ENCODE measurements around the gene ATXN1. TPM values are rescaled to one million over a fixed set of nuclear protein-coding genes. Genes with fewer than 3 reads are reported as not detected.

Gene ATXN1
- total RNA-seq, 4 donors from 2014 or later = 38.7 to 78.3 (median 62.6) TPM

- no peak for TF ChIP-seq EP300 (IDR thresholded peaks at IDR 0.05)
- TF ChIP-seq POLR2AphosphoS5 (IDR thresholded peaks at IDR 0.05) = no peak
- WGBS, 2 donors (ENCODE audit: low coverage in 1 of 2) = 84 to 90% methylated on average over 7 to 10 of the region's 10 CpGs
- Histone ChIP-seq H3K27ac (no peak overlapping the region), H3K4me1 (peaks cover 0 to 16% (median 0%) of the 10 kb centered on the region in 3 donors), H3K36me3 (peaks cover 0 to 41% of the 10 kb centered on the region in 2 donors), H3K27me3 (no peaks in the 10 kb centered on the region), H3K4me3 (no peak overlapping the region), H3K9me3 (peaks cover 0 to 5% (median 0%) of the 10 kb centered on the region in 3 donors)
- ATAC-seq = no peak
These were observed 121.4 kb downstream of the ATXN1 start for GRCh38 chr6:16639684-16640480.

- ATAC-seq = no peak
- 52 to 96% methylated on average over 5 of the region's 5 CpGs for WGBS, 2 donors (ENCODE audit: low coverage in 1 of 2)
These were observed 123.6 kb downstream of the ATXN1 start for GRCh38 chr6:16637635-16638034.

DNA sequence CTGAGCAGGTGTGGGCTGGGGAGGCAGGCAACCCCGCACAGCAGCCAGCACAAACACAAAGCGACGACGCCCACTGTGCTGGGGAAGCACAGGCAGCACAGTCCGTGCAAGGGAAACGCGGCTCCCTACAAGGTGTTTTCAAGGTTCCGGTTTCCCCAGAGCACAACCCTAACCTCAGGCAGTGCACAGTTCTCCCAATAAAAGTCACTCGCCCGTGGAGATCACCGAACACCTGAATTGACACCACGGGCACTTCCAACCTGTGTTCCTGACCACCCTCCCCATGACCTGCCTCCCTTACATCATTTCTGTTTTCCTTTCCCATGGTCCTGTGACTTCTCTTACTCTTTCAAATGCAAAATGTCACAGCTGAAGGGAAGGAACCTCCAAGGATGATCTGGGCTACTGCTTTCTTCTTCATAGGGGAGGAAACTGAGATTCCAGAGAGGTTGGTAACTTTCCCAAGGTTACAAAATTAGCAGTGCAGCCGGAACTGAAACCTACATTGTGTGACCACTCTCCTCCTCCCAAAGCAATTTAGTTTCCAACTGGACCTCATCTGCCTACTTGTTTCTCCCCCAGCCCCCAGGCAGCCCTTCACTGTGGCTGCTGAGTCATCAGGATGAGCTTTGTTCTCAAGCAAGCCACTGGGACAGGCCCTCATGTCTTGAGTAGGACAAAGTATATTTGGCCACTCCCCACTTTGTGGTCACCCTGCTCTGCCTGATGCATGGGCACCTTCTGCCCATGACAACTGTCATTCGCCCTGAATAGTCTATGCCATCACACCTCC lies 125.3 kb downstream of the ATXN1 start:
- no peak overlapping the region for H3K27ac ChIP-seq
- H3K9me3 ChIP-seq = peaks cover 0 to 1% (median 0%) of the 10 kb centered on the region in 3 donors
- no peak for ATAC-seq
- 73 to 96% methylated on average over 12 to 13 of the region's 14 CpGs for WGBS, 2 donors (ENCODE audit: low coverage in 1 of 2)
- H3K27me3 ChIP-seq = no peaks in the 10 kb centered on the region
- peaks cover 0 to 16% of the 10 kb centered on the region in 2 donors for H3K36me3 ChIP-seq
- TF ChIP-seq, protein P1, sequence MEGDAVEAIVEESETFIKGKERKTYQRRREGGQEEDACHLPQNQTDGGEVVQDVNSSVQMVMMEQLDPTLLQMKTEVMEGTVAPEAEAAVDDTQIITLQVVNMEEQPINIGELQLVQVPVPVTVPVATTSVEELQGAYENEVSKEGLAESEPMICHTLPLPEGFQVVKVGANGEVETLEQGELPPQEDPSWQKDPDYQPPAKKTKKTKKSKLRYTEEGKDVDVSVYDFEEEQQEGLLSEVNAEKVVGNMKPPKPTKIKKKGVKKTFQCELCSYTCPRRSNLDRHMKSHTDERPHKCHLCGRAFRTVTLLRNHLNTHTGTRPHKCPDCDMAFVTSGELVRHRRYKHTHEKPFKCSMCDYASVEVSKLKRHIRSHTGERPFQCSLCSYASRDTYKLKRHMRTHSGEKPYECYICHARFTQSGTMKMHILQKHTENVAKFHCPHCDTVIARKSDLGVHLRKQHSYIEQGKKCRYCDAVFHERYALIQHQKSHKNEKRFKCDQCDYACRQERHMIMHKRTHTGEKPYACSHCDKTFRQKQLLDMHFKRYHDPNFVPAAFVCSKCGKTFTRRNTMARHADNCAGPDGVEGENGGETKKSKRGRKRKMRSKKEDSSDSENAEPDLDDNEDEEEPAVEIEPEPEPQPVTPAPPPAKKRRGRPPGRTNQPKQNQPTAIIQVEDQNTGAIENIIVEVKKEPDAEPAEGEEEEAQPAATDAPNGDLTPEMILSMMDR (IDR thresholded peaks at IDR 0.05) = no peak
- TF ChIP-seq POLR2A (IDR thresholded peaks at IDR 0.05) (no peak), EP300 (IDR thresholded peaks at IDR 0.05) (no peak), POLR2AphosphoS5 (IDR thresholded peaks at IDR 0.05) (no peak)
- H3K4me3 ChIP-seq = no peak overlapping the region
- H3K4me1 ChIP-seq = peaks cover 0 to 25% (median 0%) of the 10 kb centered on the region in 3 donors

More at GRCh38 chr6:16637635-16638034, 123.6 kb downstream of the ATXN1 start:
- Histone ChIP-seq H3K27me3 (no peaks in the 10 kb centered on the region), H3K4me3 (no peak overlapping the region), H3K4me1 (peaks cover 0 to 25% (median 0%) of the 10 kb centered on the region in 3 donors), H3K9me3 (peaks cover 0 to 5% (median 0%) of the 10 kb centered on the region in 3 donors), H3K36me3 (peaks cover 0 to 32% of the 10 kb centered on the region in 2 donors), H3K27ac (no peak overlapping the region)
- TF ChIP-seq POLR2A (IDR thresholded peaks at IDR 0.05) (no peak), EP300 (IDR thresholded peaks at IDR 0.05) (no peak), POLR2AphosphoS5 (IDR thresholded peaks at IDR 0.05) (no peak)
- TF ChIP-seq, protein P1 (IDR thresholded peaks at IDR 0.05) = no peak

GRCh38 chr6:16635291-16635809 lies 125.9 kb downstream of the ATXN1 start:
- no peak for ATAC-seq
- 61 to 88% methylated on average over 4 of the region's 4 CpGs for WGBS, 2 donors (ENCODE audit: low coverage in 1 of 2)
- Histone ChIP-seq H3K36me3 (peaks cover 0 to 11% of the 10 kb centered on the region in 2 donors), H3K4me3 (no peak overlapping the region), H3K27me3 (no peaks in the 10 kb centered on the region), H3K4me1 (peaks cover 0 to 25% (median 0%) of the 10 kb centered on the region in 3 donors), H3K9me3 (no peaks in the 10 kb centered on the region), H3K27ac (no peak overlapping the region)
- no peak for TF ChIP-seq POLR2AphosphoS5 (IDR thresholded peaks at IDR 0.05)
- no peak for TF ChIP-seq EP300 (IDR thresholded peaks at IDR 0.05)
- TF ChIP-seq POLR2A (IDR thresholded peaks at IDR 0.05) = no peak
- TF ChIP-seq, protein P1 (IDR thresholded peaks at IDR 0.05) = no peak

- H3K4me3 ChIP-seq = no peak overlapping the region
- no peak for ATAC-seq
- no peaks in the 10 kb centered on the region for H3K9me3 ChIP-seq
- H3K27me3 ChIP-seq = no peaks in the 10 kb centered on the region
- 75 to 84% methylated on average over 2 to 3 of the region's 5 CpGs for WGBS, 2 donors (ENCODE audit: low coverage in 1 of 2)
- H3K27ac ChIP-seq = no peak overlapping the region
- peaks cover 0 to 11% of the 10 kb centered on the region in 2 donors for H3K36me3 ChIP-seq
- TF ChIP-seq POLR2AphosphoS5 (IDR thresholded peaks at IDR 0.05) (no peak), POLR2A (IDR thresholded peaks at IDR 0.05) (no peak), EP300 (IDR thresholded peaks at IDR 0.05) (no peak)
- TF ChIP-seq, protein P1 (IDR thresholded peaks at IDR 0.05) = no peak
- H3K4me1 ChIP-seq = peaks cover 0 to 25% (median 0%) of the 10 kb centered on the region in 3 donors
These were observed 126.4 kb downstream of the ATXN1 start for GRCh38 chr6:16634855-16635254.

All from gastroesophageal sphincter (tissue), 4 donors.